HepG2 (cell line): ENCODE measurements around the gene ANKRD7.

ENCODE experiments used
- HDAC2 ChIP-seq: sonication (generic); formaldehyde crosslinking; IDR thresholded peaks from 2 replicates; pipeline ENCODE4 v1.4.0; 2020; ENCODE audit warnings: missing genetic modification reagents
- NR2F2 ChIP-seq: IDR thresholded peaks from 2 replicates; pipeline ENCODE4 v1.6.1; 2012; ENCODE audit warnings: low read depth, inconsistent platforms, borderline replicate concordance
- POLR2A ChIP-seq, 2 experiments: IDR thresholded peaks; 2 replicates each; pipeline ENCODE4 v1.6.1; 2011; ENCODE audit warnings: low read depth in 2 of 2, low read length in 2 of 2, mild to moderate bottlenecking in 1 of 2, moderate library complexity in 1 of 2; ENCODE audit not compliant: insufficient read depth in 1 of 2
- SCMH1 ChIP-seq: sonication (generic); formaldehyde crosslinking; IDR thresholded peaks from 2 replicates; pipeline ENCODE4 v1.9.0; 2021; ENCODE audit warnings: missing genetic modification reagents, mild to moderate bottlenecking, borderline replicate concordance
- SRSF9 ChIP-seq: fragments of 200-400 bp; formaldehyde crosslinking; IDR thresholded peaks from 2 replicates; pipeline ENCODE4 v1.6.1; 2018; ENCODE audit warnings: borderline replicate concordance, mild to moderate bottlenecking, low read depth, low read length; ENCODE audit not compliant: insufficient read depth, poor library complexity, severe bottlenecking
- TAF1 ChIP-seq: sonication (generic); formaldehyde crosslinking; IDR thresholded peaks from 2 replicates; pipeline ENCODE4 v1.4.0; 2020; ENCODE audit warnings: missing genetic modification reagents
- ZFP62 ChIP-seq: sonication (generic); formaldehyde crosslinking; IDR thresholded peaks from 2 replicates; pipeline ENCODE4 v1.4.0; 2020; ENCODE audit warnings: missing genetic modification reagents
- ZNF10 ChIP-seq: sonication (generic); formaldehyde crosslinking; IDR thresholded peaks from 2 replicates; pipeline ENCODE4 v1.4.0; 2020; ENCODE audit warnings: mild to moderate bottlenecking, low read depth, missing genetic modification reagents, borderline replicate concordance
- TF ChIP-seq, protein P1 (sequence below): sonication (generic); formaldehyde crosslinking; IDR thresholded peaks from 2 replicates; pipeline ENCODE4 v1.5.0; 2020; ENCODE audit warnings: mild to moderate bottlenecking, missing genetic modification reagents, moderate library complexity
- TF ChIP-seq, protein P2 (sequence below): sonication (generic); formaldehyde crosslinking; IDR thresholded peaks from 2 replicates; pipeline ENCODE4 v1.5.1; 2020; ENCODE audit warnings: missing genetic modification reagents, mild to moderate bottlenecking, borderline replicate concordance
- TF ChIP-seq, protein P3 (sequence below): sonication (generic); formaldehyde crosslinking; IDR thresholded peaks from 2 replicates; pipeline ENCODE4 v1.4.0; 2020; ENCODE audit warnings: missing genetic modification reagents
- TF ChIP-seq, protein P4 (sequence below): sonication (generic); formaldehyde crosslinking; IDR thresholded peaks from 2 replicates; pipeline ENCODE4 v1.4.0; 2020; ENCODE audit warnings: missing genetic modification reagents

- TF ChIP-seq ZFP62 (no peak), TAF1 (no peak), POLR2A (IDR thresholded peaks at IDR 0.05; ENCODE audit: insufficient read depth in 1 of 2, low read depth in 2 of 2, low read length in 2 of 2) (no peak), ZNF10 (CRISPR knock-in tag) (no peak), HDAC2 (no peak), SRSF9 (no peak), SCMH1 (CRISPR knock-in tag) (no peak), NR2F2 (no peak)
- TF ChIP-seq, protein P1, sequence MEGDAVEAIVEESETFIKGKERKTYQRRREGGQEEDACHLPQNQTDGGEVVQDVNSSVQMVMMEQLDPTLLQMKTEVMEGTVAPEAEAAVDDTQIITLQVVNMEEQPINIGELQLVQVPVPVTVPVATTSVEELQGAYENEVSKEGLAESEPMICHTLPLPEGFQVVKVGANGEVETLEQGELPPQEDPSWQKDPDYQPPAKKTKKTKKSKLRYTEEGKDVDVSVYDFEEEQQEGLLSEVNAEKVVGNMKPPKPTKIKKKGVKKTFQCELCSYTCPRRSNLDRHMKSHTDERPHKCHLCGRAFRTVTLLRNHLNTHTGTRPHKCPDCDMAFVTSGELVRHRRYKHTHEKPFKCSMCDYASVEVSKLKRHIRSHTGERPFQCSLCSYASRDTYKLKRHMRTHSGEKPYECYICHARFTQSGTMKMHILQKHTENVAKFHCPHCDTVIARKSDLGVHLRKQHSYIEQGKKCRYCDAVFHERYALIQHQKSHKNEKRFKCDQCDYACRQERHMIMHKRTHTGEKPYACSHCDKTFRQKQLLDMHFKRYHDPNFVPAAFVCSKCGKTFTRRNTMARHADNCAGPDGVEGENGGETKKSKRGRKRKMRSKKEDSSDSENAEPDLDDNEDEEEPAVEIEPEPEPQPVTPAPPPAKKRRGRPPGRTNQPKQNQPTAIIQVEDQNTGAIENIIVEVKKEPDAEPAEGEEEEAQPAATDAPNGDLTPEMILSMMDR (CRISPR knock-in tag), result no peak
- TF ChIP-seq, protein P2, sequence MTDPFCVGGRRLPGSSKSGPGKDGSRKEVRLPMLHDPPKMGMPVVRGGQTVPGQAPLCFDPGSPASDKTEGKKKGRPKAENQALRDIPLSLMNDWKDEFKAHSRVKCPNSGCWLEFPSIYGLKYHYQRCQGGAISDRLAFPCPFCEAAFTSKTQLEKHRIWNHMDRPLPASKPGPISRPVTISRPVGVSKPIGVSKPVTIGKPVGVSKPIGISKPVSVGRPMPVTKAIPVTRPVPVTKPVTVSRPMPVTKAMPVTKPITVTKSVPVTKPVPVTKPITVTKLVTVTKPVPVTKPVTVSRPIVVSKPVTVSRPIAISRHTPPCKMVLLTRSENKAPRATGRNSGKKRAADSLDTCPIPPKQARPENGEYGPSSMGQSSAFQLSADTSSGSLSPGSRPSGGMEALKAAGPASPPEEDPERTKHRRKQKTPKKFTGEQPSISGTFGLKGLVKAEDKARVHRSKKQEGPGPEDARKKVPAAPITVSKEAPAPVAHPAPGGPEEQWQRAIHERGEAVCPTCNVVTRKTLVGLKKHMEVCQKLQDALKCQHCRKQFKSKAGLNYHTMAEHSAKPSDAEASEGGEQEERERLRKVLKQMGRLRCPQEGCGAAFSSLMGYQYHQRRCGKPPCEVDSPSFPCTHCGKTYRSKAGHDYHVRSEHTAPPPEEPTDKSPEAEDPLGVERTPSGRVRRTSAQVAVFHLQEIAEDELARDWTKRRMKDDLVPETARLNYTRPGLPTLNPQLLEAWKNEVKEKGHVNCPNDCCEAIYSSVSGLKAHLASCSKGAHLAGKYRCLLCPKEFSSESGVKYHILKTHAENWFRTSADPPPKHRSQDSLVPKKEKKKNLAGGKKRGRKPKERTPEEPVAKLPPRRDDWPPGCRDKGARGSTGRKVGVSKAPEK (CRISPR knock-in tag), result no peak
- TF ChIP-seq, protein P3, sequence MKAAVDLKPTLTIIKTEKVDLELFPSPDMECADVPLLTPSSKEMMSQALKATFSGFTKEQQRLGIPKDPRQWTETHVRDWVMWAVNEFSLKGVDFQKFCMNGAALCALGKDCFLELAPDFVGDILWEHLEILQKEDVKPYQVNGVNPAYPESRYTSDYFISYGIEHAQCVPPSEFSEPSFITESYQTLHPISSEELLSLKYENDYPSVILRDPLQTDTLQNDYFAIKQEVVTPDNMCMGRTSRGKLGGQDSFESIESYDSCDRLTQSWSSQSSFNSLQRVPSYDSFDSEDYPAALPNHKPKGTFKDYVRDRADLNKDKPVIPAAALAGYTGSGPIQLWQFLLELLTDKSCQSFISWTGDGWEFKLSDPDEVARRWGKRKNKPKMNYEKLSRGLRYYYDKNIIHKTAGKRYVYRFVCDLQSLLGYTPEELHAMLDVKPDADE, result no peak
- TF ChIP-seq, protein P4, sequence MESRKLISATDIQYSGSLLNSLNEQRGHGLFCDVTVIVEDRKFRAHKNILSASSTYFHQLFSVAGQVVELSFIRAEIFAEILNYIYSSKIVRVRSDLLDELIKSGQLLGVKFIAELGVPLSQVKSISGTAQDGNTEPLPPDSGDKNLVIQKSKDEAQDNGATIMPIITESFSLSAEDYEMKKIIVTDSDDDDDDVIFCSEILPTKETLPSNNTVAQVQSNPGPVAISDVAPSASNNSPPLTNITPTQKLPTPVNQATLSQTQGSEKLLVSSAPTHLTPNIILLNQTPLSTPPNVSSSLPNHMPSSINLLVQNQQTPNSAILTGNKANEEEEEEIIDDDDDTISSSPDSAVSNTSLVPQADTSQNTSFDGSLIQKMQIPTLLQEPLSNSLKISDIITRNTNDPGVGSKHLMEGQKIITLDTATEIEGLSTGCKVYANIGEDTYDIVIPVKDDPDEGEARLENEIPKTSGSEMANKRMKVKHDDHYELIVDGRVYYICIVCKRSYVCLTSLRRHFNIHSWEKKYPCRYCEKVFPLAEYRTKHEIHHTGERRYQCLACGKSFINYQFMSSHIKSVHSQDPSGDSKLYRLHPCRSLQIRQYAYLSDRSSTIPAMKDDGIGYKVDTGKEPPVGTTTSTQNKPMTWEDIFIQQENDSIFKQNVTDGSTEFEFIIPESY (CRISPR knock-in tag), result no peak
Observed at GRCh38 chr7:118185163-118185860, 39.2 kb upstream of the ANKRD7 start.
